A172 (cell line): ENCODE results near the gene ZIC2. TPM values are rescaled to one million over a fixed set of nuclear protein-coding genes. Genes with fewer than 3 reads are reported as not detected.

Source experiments
- DNase-seq: peaks from one replicate; pipeline ENCODE4 v3.0.0-alpha.2; 2015; ENCODE audit warnings: low spot score
- total RNA-seq: library from RNA; depleted of rRNA; stranded (reverse); fragments of >200 nt; shearing (Covaris generic); gene quantifications from 2 replicates; pipeline ENCODE4 v1.2.3, GENCODE V29; 2014

Gene ZIC2
- total RNA-seq, 1 experiment from 2014 or later: 4.7 TPM

DNA sequence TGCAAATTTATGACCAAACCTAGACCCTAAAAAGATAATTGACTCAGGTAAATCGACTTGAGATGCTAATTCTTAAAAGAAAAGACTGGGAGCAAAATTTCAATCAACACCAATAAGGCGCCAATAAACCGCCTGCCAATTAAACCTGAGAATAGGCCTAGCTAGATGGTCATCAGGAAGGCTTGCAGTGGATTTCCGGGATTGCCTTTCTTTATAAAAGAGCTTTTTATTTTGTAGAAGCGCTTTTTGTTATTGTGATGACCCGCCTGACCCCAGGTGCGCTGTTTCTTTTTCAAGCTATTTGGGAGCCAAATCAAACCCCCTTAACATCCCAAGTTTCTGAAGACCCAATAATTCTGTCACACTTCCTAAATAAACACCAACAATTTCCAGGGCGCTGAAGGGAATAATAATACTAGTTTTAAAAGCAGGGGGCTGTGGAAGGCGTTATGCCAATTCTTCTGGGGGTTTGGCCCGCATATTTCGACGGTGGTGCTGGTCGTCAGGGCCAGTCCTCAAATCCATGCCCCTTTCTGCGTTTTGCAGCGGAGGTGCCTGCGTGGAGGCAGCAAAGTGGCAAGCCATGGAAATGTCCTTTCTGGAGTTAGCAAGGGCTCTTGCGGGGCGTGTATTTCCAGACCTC is 7.2 kb upstream of the ZIC2 start:
- no peak for DNase-seq

DNA sequence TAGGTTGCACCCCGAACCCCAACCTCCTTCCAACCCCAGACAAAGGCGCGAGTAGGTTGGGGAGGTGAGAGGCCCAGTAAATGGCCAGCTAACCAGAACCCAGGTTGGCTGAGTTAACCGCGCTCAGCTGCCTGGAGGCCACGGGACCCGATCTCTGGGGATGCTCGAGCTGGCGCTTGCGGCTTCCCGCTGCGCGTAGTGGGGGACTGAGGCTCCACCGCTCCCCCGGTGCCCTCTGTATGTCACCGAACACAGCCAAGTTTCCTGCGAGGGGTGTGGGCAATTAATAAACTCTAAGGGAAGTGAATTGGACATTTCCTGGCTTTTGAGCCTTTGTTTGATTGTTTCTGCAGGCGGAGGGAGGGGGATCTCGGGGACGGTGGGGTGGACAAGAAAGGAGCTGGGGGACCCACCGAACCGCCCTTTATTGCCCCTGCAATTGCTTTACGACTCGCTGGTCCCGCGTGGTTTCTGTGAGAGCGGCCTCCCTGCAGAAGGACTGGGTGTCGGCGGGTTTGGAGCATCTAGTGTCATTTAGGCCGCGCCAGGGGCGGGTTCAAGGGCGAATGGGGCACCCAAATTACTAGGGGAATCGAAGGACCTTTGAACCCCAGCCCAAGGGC is 6.5 kb upstream of the ZIC2 start:
- no peak for DNase-seq

DNA sequence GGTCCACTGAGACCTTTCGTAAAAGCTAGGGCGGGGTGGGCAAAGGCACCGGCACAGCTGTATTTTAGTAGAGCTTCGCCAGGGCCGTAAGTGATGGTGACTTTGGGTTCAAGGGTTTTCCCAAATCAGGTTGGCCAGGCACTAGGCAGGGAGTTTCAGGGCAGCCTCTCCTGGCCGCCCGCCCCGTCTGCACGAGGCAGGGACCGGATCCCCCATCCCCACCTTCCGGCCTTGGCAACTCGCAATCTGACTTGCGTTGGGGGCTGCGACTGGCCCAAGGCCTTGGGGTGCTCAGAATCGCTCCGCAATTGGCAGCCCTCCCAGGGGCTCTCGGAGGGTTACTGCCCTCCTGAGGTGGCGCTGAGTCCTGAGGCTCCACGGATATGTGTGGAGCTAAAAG is 6.0 kb upstream of the ZIC2 start:
- no peak for DNase-seq

DNA sequence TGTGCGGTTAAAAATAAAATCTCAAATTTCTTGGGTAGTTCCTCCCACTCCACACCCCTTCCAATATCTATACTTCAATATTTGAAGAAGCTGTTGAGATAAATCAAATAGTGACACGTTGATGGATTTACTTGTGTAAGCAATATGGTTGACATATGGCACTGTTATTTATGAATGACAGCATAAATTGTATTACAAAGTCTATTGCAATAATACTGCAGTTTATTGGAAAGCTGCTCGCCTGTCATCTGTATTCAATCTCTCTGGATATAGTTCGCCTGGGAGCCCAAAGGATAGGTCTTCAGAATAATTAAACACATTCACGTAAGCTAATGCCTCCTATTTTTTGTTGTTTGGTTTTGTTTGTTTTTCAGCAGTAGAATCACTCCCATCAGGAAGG is 5.0 kb upstream of the ZIC2 start:
- DNase-seq: no peak

DNA sequence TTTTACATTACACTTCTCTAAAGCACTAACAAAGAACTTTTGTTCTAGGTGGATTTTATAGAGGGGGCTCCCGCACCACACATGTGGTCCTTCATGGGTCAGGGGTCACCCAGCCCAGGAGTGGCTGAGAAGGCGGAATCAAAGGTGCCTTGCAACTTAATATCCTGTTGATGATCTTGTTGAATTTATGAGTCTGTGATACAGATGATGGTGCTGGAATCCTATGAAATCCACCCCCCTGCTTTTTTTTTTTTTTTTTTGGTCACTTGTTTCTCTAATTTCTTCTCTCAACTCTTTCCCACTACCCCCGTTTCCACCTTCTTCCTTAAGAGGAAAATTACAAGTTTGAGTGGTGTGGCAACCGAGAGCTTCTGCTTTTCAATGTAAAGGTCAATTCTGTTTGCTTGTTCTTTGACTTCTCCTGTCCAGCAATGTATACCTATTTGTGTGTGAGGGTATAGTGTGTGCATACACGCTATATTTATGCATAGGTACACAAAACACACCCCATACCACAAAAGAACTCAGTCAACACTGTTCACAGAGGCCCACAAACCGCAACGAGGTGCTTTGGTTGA is 4.2 kb upstream of the ZIC2 start:
- no peak for DNase-seq

DNA sequence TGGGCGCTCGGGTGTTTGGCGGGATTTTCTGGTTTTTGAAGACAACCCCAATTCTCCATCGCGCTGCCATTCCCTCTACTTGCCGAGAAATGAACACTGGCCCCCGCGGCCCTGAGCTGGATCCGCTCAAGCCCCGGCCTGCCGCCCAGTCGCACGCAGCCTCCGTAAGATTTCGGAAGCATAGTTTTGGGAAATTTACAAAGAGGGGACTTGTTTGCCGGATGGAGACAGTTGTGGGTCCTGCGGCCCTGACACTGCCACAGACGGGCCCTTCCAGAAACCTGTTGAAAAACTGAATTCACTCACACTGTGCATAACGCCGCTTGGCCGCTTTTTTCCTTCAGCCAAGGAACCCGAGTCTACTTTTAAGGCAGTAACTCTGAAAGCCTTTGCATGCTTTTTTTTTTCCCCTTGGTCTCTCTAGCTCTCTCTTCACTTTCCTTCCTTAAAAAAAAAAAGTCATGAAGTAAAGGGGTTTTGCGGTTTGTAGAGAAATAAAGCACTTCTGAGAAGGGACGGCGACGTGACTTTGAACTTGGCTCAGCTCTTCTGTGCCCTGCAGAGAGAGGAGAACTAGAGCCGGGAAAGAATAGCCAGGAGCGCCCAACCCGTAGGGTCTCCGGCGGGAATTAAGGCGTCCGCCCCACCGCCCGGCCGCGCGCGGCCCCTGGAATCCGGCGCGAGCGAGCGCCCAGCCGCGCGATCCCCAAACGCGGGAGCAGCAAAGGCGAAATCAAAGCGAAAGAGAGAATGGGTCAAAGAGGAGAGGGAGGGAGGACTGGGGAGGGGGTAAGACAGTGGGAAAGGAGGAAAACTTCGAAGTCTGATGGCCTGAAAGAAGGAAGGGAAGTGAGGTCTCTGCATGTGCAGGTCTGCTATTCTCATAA is 3.4 kb upstream of the ZIC2 start:
- DNase-seq: no peak

DNA sequence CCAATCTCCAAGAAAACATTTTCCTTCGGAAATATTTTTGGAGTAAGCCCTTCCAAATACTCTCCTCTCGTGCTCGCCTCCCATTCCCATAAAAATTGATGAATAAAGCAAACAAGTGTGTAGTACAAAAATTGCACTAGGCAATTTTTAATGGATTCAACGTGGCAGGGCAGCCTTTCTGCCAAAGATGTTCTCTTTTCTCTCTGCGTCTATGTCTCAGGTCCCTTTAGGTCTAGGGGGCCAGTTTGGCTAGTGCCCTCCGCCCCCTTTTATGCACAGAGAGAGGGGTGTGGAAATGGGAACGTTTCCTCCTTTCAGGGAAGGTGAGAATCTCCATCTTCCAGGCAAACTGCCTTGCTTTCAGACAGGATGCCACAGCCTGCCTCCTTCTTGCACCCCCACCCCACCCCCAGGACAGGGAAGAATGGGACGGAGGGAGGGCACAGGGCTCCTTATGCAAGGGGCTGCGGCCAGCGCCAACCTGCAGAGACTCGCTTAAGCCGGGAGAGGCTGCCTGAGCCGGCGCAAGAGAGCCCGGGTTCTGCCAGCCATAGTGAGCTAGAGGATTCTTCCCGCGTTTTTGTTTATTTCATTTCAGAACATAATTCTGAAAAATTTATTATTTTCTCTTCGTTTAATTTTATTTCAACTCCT is 2.7 kb upstream of the ZIC2 start:
- DNase-seq: no peak

DNA sequence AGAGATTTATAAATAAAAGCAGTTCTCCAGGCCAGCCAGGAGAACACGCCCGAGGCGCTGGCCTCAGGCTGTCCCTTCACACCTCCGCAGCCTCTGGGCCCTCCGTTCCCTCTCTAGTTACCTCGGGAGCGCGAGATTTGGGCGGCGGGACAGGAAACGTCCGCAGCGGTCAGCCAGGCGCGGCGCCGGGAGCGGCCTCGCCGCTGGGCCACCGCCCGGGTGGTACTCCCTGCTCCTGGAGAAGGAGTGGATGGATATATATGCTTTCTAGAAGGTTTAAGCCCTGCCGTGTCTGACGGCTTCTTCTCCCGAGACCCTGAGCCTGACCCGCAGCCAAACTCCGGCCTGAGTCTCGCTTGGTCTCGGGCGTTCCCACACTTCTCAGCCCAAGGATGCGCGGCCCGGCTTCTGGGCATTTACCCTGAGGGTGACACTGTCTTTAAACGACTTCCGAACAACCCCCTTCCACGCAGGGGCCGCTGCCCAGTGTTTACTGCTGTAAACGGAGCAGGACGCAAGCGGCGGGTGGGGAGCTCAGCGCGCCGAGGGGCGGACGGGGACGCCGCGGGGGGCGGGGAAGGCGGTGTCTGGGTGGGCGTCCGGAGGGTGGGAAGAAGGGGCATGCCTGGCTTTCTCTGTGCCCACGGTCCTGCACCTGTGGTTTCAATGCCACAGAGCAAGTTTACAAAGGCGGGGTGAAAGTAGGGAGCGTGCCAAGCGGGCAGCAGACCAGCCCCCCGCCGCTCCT is 2.0 kb upstream of the ZIC2 start:
- no peak for DNase-seq

DNA sequence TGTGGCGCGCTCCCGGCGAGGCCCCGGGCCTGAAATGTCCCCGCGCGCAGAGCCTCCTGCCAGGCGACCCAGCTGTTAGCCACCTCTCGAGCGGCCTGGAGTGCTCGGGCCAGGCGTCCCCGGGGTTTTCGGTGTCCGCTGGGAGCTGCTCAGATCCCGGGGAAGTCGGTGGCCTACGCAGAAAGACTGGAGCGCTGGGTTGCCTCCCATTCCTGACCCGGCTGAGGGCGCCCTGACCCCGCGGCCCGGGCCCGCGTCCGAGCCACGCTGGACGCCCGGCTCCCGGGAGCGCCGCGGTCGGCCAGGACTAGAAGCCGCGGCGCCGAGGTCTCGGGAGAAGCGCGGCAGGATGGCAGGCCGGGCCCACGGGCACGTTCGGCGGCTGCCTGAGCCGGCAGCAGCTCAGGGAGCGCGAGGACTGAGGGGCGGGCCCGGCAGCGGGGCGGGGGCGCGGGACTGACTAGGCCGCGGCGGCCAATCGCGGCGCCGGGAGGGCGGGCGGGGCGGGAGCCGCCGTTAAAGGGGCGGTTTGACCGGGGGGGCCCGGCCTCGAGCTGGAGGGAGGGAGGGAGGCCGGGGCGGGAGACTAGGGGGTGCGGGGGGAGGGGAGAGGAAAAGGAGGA is 1.3 kb upstream of the ZIC2 start:
- peak; percentile 75 for DNase-seq

DNA sequence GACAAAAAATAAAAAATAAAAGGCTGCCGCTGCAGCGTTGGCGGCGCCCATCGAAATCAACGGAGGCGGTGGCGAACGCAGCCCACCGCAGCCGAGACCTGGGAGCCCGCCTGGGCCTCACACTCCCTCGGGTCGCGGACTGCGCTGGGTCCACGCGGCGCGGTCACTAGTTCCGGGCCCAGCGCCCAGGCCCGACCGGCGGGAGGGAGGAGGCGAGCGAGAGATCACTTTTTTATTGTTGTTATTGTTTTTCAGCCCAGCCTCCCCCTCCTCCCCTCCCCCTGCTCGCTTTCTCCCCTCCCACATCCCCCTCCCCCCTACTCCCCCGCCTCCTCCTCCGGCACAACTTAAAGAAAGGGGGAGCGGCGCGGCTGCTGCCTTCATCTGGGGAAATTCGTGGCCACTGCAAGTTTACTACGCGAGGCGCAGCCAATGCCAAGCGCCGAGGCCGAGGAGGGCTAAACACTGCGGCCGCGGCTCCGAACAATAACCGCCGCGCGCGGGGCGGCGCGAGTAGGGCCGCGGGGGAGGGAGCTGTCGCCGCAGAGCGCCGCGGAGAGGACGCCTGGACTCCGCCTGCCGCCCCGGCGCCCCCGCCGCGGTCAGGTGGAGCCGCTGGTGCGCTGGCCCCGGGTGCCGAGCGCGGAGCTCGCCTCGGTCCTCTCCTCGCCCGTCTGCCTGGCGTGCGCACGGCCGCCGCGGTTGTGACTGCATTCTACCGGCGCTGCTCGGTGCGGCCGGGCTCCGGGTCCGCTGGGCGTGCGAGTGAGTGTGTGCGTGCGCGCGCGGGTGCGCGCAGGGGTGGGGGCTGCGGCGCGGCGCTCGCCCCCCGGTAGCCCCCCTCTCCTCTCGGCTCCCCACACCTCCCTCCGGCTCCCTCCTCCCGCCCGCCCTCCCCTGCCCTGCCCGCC is 505 bp upstream of the ZIC2 start:
- peak; percentile 70 for DNase-seq

DNA sequence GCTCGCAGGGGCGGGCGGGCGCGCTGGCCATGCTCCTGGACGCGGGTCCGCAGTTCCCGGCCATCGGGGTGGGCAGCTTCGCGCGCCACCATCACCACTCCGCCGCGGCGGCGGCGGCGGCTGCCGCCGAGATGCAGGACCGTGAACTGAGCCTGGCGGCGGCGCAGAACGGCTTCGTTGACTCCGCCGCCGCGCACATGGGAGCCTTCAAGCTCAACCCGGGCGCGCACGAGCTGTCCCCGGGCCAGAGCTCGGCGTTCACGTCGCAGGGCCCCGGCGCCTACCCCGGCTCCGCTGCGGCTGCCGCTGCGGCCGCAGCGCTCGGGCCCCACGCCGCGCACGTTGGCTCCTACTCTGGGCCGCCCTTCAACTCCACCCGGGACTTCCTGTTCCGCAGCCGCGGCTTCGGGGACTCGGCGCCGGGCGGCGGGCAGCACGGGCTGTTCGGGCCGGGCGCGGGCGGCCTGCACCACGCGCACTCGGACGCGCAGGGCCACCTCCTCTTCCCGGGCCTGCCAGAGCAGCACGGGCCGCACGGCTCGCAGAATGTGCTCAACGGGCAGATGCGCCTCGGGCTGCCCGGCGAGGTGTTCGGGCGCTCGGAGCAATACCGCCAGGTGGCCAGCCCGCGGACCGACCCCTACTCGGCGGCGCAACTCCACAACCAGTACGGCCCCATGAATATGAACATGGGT is 599 bp downstream of the ZIC2 start:
- no peak for DNase-seq

DNA sequence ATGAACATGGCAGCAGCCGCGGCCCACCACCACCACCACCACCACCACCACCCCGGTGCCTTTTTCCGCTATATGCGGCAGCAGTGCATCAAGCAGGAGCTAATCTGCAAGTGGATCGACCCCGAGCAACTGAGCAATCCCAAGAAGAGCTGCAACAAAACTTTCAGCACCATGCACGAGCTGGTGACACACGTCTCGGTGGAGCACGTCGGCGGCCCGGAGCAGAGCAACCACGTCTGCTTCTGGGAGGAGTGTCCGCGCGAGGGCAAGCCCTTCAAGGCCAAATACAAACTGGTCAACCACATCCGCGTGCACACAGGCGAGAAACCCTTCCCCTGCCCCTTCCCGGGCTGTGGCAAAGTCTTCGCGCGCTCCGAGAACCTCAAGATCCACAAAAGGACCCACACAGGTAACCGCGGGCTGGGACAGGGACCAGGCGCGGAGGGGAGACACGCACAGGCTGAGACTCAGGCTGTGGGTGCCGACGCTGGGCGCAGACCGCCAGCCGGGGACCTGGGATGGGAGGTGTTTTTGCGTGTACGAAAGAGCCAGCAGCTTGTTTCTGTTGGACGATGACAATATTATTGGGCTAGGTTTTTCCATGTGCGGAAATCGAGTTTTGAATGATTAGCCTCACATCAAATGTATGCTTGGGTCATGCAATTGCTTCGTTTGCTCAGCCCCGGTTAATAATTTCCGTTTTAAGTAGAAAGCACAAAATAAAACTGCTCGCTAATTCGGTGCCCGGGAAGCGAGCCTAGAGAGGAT is 1.3 kb downstream of the ZIC2 start:
- no peak for DNase-seq

DNA sequence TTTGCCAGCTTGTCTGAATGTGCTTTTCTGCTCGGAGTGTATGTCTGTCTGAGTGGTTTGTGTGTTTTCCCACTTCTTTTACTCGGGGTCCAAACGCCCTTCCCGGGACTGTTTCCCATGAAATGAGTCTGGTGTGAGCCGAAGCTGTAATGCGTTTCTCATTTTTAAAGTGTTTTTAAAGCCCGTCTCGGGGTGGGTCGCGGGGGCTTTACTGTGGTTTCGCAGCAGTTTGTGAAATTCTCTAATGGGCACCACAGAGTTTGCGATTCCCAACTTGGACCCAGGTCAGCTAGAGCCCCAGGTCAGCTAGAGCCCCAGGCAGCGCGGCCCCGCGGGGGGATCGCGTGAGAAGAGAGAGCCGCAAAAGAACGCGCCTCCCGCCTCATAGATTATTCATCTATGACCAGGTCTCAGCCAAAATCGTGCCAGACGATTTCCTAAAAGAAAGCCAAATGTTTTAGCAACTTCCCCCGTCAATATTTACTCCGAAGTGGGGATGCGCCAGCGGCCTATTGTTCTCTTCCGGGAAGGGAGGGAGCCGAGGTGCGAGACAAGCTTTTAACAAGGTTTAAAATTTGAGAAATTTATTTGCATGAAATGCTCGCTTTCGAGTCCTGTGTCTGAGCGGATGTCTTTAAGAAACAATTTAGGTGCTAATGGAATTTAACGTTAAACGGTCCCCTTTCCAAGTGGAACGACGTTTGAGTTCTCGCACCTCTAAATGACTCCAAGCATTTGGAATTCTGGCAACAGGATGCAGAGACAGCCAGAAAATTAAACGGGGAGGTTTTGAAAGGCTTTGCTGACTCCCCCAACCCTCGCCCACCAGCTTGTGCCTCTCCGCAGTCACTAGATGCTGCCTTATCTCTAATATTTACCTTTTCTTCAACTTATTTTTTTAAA is 2.2 kb downstream of the ZIC2 start:
- DNase-seq: no peak

DNA sequence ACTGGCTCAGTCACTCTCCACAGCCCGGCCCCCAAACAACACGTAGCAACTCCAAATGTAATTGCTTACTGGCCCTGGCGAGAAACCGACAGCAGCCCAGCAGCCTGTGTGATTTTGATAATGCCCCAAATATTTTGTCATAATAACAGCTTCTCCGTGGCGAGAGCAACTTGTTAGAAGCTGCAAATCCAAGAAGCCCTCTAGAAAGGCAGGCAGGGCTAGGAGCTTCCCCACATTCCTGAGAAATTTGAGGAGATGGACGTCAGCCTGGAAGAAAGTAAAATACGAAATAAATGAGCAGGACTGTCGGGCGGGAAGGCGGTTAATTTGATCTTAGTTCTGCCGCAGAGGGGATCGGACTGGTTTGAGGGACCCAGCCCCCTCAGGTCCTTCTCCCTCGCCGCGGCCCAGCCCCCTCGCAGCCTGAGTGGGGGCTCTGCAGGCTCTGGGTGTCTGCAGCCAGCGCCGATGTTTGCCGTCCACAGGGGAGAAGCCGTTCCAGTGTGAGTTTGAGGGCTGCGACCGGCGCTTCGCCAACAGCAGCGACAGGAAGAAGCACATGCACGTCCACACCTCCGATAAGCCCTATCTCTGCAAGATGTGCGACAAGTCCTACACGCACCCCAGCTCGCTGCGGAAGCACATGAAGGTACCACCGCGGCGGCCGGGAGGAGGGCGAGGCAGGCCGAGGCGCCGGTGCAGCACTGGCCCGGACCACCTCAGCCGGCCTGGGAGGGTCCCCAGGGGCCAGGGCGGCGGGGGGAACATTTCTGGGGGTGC is 3.1 kb downstream of the ZIC2 start:
- no peak for DNase-seq

DNA sequence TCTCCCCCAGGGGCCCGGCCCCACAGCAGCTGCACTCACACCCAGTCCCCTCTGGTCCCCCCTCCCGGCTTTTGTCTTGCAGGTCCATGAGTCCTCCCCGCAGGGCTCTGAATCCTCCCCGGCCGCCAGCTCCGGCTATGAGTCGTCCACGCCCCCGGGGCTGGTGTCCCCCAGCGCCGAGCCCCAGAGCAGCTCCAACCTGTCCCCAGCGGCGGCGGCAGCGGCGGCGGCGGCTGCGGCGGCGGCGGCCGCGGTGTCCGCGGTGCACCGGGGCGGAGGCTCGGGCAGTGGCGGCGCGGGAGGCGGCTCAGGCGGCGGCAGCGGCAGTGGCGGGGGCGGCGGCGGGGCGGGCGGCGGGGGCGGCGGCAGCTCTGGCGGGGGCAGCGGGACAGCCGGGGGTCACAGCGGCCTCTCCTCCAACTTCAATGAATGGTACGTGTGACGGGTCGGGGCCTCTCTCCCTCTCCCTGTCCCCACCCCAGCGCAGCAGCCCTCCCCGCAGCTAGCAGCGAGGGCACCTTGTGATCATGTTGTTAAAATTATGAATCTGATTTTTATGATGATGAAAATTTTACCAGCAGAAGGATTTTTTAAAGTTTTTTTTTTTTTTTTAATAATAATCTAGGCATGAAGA is 3.8 kb downstream of the ZIC2 start:
- DNase-seq: no peak
